H1 (cell line): ENCODE measurements around the gene SYMPK. TPM values are rescaled to one million over a fixed set of nuclear protein-coding genes. Genes with fewer than 3 reads are reported as not detected.

Experiments
- MAFK ChIP-seq: IDR thresholded peaks from 2 replicates; pipeline ENCODE4 v1.6.1; 2012; ENCODE audit warnings: low read depth, mild to moderate bottlenecking, improper control_type of control experiment, low read length
- SP4 ChIP-seq: IDR thresholded peaks from 2 replicates; pipeline ENCODE4 v1.6.1; 2012; ENCODE audit warnings: low read length, inconsistent platforms
- SRF ChIP-seq: IDR thresholded peaks from 2 replicates; pipeline ENCODE4 v1.6.1; 2011; ENCODE audit warnings: mild to moderate bottlenecking, low read depth, low read length, moderate library complexity
- polyA plus RNA-seq, 7 experiments: library from polyadenylated mRNA; depleted of rRNA in 3 of 7; stranded (reverse) in 5 of 7; unstranded in 2 of 7; fragments of >200 nt in 5 of 7; fragments of 200-250 nt in 2 of 7; gene quantifications; 1 replicate in 5 of 7; 2 replicates in 1 of 7; 4 replicates in 1 of 7; pipeline versions ENCODE4 v1.2.1 to v1.2.3, GENCODE V29; 2011 to 2013; ENCODE audit warnings: missing spikeins in 2 of 7, mixed read lengths in 2 of 7
- total RNA-seq: library from RNA; stranded (reverse); fragmentation: NEBNext Ultra II Directional; extraction: Animal tissue kit (Norgen Biotek cat#: 25700); gene quantifications from 2 replicates; pipeline ENCODE4 v1.2.1, GENCODE V29; 2021
- TF ChIP-seq, protein P1 (sequence below), 3 experiments: IDR thresholded peaks; 1 replicate in 2 of 3; 2 replicates in 1 of 3; pipeline versions ENCODE4 v1.5.1 to v1.6.1; 2011; ENCODE audit warnings: low read length in 3 of 3, mild to moderate bottlenecking in 3 of 3, inconsistent platforms in 2 of 3, low read depth in 1 of 3, moderate library complexity in 1 of 3; ENCODE audit not compliant: insufficient read depth in 1 of 3; ENCODE audit errors: control extremely low read depth in 1 of 3

Gene SYMPK
- total and polyA plus RNA-seq, 2 of the 8 experiments (the other 6 are each of a cell fraction or from before 2014, with no cell fraction given): 93.6 to 99.5 TPM

DNA sequence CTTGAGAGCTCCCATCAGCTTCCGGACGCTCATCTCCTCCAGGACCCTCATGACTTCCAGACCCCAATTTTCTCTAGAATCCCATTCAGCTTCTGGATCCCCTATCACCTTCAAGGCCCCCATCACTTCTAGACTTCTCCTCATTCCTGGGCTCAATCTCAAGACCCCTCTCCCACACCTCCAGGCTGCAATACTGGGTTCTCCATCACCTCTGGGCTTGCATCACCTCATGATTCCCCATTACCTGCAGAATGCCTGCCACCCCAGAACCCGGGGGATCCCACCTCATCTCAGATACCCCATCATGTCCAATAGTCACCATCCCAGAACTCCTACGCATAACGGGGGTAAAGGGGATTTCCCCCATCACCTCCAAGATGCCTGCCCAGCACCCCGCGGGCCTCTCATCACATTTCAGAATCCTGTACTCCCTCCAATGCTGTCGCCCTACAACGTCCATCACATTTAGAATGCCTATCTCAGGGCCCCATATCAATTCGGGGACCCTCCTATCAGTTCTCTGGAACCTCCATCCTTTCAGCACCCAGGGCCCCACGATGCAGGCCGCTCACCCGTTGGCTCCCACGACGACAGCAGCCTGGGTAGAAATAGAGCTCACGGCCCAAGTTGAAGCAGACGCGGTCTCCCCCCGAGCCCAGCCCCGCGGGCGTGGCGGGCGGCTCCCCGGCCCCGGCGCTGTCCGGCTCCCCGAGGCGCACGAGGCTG, 71.0 kb downstream of the SYMPK start (continued):
- TF ChIP-seq, protein P1, sequence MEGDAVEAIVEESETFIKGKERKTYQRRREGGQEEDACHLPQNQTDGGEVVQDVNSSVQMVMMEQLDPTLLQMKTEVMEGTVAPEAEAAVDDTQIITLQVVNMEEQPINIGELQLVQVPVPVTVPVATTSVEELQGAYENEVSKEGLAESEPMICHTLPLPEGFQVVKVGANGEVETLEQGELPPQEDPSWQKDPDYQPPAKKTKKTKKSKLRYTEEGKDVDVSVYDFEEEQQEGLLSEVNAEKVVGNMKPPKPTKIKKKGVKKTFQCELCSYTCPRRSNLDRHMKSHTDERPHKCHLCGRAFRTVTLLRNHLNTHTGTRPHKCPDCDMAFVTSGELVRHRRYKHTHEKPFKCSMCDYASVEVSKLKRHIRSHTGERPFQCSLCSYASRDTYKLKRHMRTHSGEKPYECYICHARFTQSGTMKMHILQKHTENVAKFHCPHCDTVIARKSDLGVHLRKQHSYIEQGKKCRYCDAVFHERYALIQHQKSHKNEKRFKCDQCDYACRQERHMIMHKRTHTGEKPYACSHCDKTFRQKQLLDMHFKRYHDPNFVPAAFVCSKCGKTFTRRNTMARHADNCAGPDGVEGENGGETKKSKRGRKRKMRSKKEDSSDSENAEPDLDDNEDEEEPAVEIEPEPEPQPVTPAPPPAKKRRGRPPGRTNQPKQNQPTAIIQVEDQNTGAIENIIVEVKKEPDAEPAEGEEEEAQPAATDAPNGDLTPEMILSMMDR (IDR thresholded peaks at IDR 0.05; ENCODE audit: control extremely low read depth in 1 of 3, insufficient read depth in 1 of 3, low read depth in 1 of 3, low read length in 3 of 3): no peak
- TF ChIP-seq SP4 (no peak), SRF (no peak), MAFK (no peak)
